ENCODE results near the gene DTHD1. TPM values are rescaled to one million over a fixed set of nuclear protein-coding genes. Genes with fewer than 3 reads are reported as not detected.

The DTHD1 gene
- total and polyA plus RNA-seq, 4 donors, result 1.5 to 33.4 (median 9.1) TPM

DNA sequence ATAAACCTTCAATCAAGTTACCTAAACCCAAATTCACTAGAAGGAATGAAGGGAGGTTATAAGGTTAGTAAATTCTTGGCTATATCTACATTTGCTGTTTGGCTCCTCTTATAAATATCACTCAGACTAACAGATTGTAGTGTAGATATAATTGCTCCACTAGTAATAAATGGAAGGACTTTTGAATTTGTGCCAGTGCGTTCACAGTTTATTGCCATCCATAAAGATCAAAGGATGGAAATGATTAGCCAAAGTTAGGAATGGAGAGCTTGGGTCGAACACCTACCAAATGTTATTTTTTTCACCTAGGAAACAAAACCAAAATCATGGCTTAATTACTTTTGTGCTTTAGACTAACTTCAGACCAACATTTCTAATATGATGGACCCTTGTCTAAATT lies 9.2 kb downstream of the DTHD1 start:
- H3K36me3 ChIP-seq (ENCODE audit: control insufficient read depth in 4 of 4, insufficient read depth in 4 of 4, low read length in 4 of 4), result no peaks in the 10 kb centered on the region

DNA sequence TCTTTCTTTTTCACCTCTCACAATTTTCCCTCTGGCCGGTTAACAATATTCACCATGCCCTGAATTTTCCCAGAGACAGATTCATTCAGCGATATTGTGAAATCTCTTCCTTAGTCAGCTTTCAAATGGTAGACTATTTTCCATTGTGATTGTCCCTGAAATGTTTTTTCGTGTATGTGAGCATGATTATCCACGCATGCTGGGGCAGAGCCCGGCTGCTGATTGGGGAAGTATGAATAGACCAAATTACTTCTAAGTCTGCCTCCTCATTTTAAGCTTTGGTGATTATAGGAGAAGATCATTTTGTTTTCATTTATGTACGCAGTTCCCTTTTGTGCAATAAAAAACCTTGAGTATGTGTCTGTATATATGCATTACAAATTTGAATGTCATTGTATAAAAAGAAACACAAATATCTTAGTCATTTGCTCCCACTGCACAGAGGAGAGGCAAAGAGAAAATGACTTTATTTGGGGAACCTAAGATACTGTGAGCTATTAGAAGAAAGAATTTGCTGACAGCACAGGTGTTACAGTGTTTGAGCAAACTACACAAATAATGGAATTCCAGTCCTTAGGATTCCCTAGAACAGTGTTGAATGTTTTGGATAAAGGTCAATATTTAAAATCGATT lies 11.3 kb downstream of the DTHD1 start:
- H3K36me3 ChIP-seq (ENCODE audit: control insufficient read depth in 4 of 4, insufficient read depth in 4 of 4, low read length in 4 of 4), result no peaks in the 10 kb centered on the region
- no peaks in the 10 kb centered on the region for H3K9me3 ChIP-seq (ENCODE audit: control insufficient read depth in 4 of 4, insufficient read depth in 3 of 4, low read length in 3 of 4)
- no peak overlapping the region for H3K9ac ChIP-seq (ENCODE audit: insufficient read depth in 1 of 2, low read length in 2 of 2)
- H3K27me3 ChIP-seq (ENCODE audit: control insufficient read depth in 3 of 3, insufficient read depth in 3 of 3, low read length in 2 of 3), result no peaks in the 10 kb centered on the region
- H3K27ac ChIP-seq (ENCODE audit: low read depth in 1 of 2, low read length in 1 of 2), result no peak overlapping the region
- TF ChIP-seq, protein P1, sequence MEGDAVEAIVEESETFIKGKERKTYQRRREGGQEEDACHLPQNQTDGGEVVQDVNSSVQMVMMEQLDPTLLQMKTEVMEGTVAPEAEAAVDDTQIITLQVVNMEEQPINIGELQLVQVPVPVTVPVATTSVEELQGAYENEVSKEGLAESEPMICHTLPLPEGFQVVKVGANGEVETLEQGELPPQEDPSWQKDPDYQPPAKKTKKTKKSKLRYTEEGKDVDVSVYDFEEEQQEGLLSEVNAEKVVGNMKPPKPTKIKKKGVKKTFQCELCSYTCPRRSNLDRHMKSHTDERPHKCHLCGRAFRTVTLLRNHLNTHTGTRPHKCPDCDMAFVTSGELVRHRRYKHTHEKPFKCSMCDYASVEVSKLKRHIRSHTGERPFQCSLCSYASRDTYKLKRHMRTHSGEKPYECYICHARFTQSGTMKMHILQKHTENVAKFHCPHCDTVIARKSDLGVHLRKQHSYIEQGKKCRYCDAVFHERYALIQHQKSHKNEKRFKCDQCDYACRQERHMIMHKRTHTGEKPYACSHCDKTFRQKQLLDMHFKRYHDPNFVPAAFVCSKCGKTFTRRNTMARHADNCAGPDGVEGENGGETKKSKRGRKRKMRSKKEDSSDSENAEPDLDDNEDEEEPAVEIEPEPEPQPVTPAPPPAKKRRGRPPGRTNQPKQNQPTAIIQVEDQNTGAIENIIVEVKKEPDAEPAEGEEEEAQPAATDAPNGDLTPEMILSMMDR (IDR thresholded peaks at IDR 0.05; ENCODE audit: control extremely low read depth, extremely low read depth), result no peak
- 80 to 81% methylated on average over 7 of the region's 7 CpGs for WGBS, 2 donors
- no peak overlapping the region for H3K4me3 ChIP-seq
- no peak for ATAC-seq (ENCODE audit: insufficient read depth, low FRiP score)
- no peaks in the 10 kb centered on the region for H3K4me1 ChIP-seq (ENCODE audit: control insufficient read depth in 5 of 5, insufficient read depth in 5 of 5, low read length in 5 of 5)
- no peak for DNase-seq

More for the DNA sequence above, 9.2 kb downstream of the DTHD1 start:
- Histone ChIP-seq H3K27me3 (ENCODE audit: control insufficient read depth in 3 of 3, insufficient read depth in 3 of 3, low read length in 2 of 3) (no peaks in the 10 kb centered on the region), H3K4me3 (no peak overlapping the region), H3K9ac (ENCODE audit: insufficient read depth in 1 of 2, low read length in 2 of 2) (no peak overlapping the region), H3K9me3 (ENCODE audit: control insufficient read depth in 4 of 4, insufficient read depth in 3 of 4, low read length in 3 of 4) (no peaks in the 10 kb centered on the region), H3K4me1 (ENCODE audit: control insufficient read depth in 5 of 5, insufficient read depth in 5 of 5, low read length in 5 of 5) (no peaks in the 10 kb centered on the region), H3K27ac (ENCODE audit: low read depth in 1 of 2, low read length in 1 of 2) (no peak overlapping the region)
- WGBS, 2 donors, result 86 to 90% methylated on average over 2 of the region's 2 CpGs
- DNase-seq, result no peak
- no peak for ATAC-seq (ENCODE audit: insufficient read depth, low FRiP score)
- TF ChIP-seq, protein P1 (IDR thresholded peaks at IDR 0.05; ENCODE audit: control extremely low read depth, extremely low read depth), result no peak

GRCh38 chr4:36301127-36301526 lies 19.7 kb downstream of the DTHD1 start:
- ATAC-seq (ENCODE audit: insufficient read depth, low FRiP score) (no peak), DNase-seq (no peak)
- Histone ChIP-seq H3K4me3 (no peak overlapping the region), H3K27me3 (ENCODE audit: control insufficient read depth in 3 of 3, insufficient read depth in 3 of 3, low read length in 2 of 3) (no peaks in the 10 kb centered on the region), H3K9ac (ENCODE audit: insufficient read depth in 1 of 2, low read length in 2 of 2) (no peak overlapping the region), H3K27ac (ENCODE audit: low read depth in 1 of 2, low read length in 1 of 2) (no peak overlapping the region), H3K36me3 (ENCODE audit: control insufficient read depth in 4 of 4, insufficient read depth in 4 of 4, low read length in 4 of 4) (no peaks in the 10 kb centered on the region), H3K9me3 (ENCODE audit: control insufficient read depth in 4 of 4, insufficient read depth in 3 of 4, low read length in 3 of 4) (no peaks in the 10 kb centered on the region), H3K4me1 (ENCODE audit: control insufficient read depth in 5 of 5, insufficient read depth in 5 of 5, low read length in 5 of 5) (no peaks in the 10 kb centered on the region)
- TF ChIP-seq, protein P1 (IDR thresholded peaks at IDR 0.05; ENCODE audit: control extremely low read depth, extremely low read depth), result no peak
- 99 to 100% methylated on average over 2 of the region's 2 CpGs for WGBS, 2 donors
